PFSK-1 (cell line): ENCODE data around the gene TGFB1.

Experiments
- FOXP2 ChIP-seq: optimal IDR thresholded peaks from 2 replicates; pipeline ENCODE3; 2011; ENCODE audit warnings: borderline replicate concordance, control low read depth, inconsistent platforms; ENCODE audit not compliant: insufficient read depth; ENCODE audit errors: extremely low read length, extremely low read depth
- POLR2AphosphoS5 ChIP-seq: IDR thresholded peaks from 2 replicates; pipeline ENCODE4 v1.6.1; 2012; ENCODE audit warnings: low read depth, mild to moderate bottlenecking, control low read depth, low read length, moderate library complexity
- REST ChIP-seq, 2 experiments: IDR thresholded peaks; 2 replicates each; pipeline versions ENCODE4 v1.6.1 to v1.8.0; 2011 to 2012; ENCODE audit warnings: low read depth in 2 of 2, low read length in 2 of 2, control low read depth in 1 of 2, inconsistent platforms in 1 of 2, mild to moderate bottlenecking in 1 of 2, moderate library complexity in 1 of 2; ENCODE audit not compliant: insufficient read depth in 1 of 2
- SIN3A ChIP-seq: IDR thresholded peaks from 2 replicates; pipeline ENCODE4 v1.6.1; 2012; ENCODE audit warnings: mild to moderate bottlenecking, low read length, moderate library complexity, borderline replicate concordance; ENCODE audit not compliant: insufficient read depth
- TAF1 ChIP-seq: IDR thresholded peaks from 2 replicates; pipeline ENCODE4 v1.6.1; 2012; ENCODE audit warnings: low read length, control low read depth, borderline replicate concordance; ENCODE audit not compliant: insufficient read depth

The TGFB1 gene

GRCh38 chr19:41356984-41357739 lies 3.4 kb upstream of the TGFB1 start:
- no peak for TF ChIP-seq REST (IDR thresholded peaks at IDR 0.05; ENCODE audit: insufficient read depth in 1 of 2, low read depth in 2 of 2, low read length in 2 of 2)
- TF ChIP-seq SIN3A = no peak
- no peak for TF ChIP-seq POLR2AphosphoS5
- TF ChIP-seq FOXP2 = no peak
- TF ChIP-seq TAF1 = no peak

- TF ChIP-seq POLR2AphosphoS5 (no peak), REST (IDR thresholded peaks at IDR 0.05; ENCODE audit: insufficient read depth in 1 of 2, low read depth in 2 of 2, low read length in 2 of 2) (no peak), FOXP2 (no peak), SIN3A (no peak), TAF1 (no peak)
Measured at GRCh38 chr19:41355802-41356201, 2.1 kb upstream of the TGFB1 start.

GRCh38 chr19:41355035-41355434 lies 1.3 kb upstream of the TGFB1 start:
- TF ChIP-seq TAF1 = no peak
- no peak for TF ChIP-seq FOXP2
- TF ChIP-seq REST (IDR thresholded peaks at IDR 0.05; ENCODE audit: insufficient read depth in 1 of 2, low read depth in 2 of 2, low read length in 2 of 2) = no peak
- no peak for TF ChIP-seq POLR2AphosphoS5
- no peak for TF ChIP-seq SIN3A

- no peak for TF ChIP-seq REST (IDR thresholded peaks at IDR 0.05; ENCODE audit: insufficient read depth in 1 of 2, low read depth in 2 of 2, low read length in 2 of 2)
- no peak for TF ChIP-seq FOXP2
- TF ChIP-seq TAF1 = no peak
- no peak for TF ChIP-seq POLR2AphosphoS5
- no peak for TF ChIP-seq SIN3A
Measured at GRCh38 chr19:41354343-41354953, 726 bp upstream of the TGFB1 start.
